ENCODE measurements around the gene MOGAT2.

The MOGAT2 gene

DNA sequence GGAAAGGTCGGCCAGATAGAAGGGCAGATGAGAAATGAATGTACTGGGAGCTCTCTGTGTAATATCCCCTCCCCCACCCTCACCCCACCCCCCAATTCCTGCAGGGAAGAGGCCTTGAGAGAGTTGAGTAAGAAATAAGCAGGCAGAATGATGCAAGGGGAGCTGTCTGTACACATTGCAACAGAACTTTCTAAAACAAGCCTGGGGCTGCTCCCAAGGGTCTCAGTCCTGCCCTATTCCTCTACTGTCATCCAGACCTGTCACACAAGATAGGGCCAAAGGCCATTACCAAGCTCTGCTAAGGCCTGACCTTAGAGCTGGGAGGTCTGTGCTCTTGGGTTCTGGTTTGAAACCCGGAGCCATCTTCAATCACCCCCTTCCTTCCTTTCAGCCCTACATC is 45.2 kb downstream of the MOGAT2 start:
- DNase-seq (ENCODE audit: low spot score): no peak
- TF ChIP-seq, protein P1, sequence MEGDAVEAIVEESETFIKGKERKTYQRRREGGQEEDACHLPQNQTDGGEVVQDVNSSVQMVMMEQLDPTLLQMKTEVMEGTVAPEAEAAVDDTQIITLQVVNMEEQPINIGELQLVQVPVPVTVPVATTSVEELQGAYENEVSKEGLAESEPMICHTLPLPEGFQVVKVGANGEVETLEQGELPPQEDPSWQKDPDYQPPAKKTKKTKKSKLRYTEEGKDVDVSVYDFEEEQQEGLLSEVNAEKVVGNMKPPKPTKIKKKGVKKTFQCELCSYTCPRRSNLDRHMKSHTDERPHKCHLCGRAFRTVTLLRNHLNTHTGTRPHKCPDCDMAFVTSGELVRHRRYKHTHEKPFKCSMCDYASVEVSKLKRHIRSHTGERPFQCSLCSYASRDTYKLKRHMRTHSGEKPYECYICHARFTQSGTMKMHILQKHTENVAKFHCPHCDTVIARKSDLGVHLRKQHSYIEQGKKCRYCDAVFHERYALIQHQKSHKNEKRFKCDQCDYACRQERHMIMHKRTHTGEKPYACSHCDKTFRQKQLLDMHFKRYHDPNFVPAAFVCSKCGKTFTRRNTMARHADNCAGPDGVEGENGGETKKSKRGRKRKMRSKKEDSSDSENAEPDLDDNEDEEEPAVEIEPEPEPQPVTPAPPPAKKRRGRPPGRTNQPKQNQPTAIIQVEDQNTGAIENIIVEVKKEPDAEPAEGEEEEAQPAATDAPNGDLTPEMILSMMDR (IDR thresholded peaks at IDR 0.05; ENCODE audit: extremely low read depth, missing control alignments): no peak

DNA sequence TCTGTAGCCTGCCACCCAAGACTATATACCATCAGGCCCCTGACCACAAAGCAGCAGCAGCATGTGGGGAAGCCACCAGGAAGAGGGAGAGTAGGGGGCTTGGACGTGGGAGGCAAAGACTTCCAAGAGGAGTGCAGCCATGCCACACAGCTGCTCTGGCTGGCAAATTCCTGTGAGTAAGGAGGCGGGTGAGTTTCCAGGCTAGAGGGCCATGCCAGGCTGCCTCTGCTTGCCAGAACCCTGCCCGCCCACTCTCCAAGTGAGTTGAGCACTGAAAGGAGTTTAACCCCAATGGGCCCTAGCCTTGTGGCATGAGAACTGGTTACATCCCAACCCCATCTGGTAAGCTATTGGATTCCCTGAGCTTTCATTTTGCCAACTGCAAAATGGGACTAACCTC is 46.2 kb downstream of the MOGAT2 start:
- DNase-seq (ENCODE audit: low spot score): no peak
- TF ChIP-seq, protein P1 (IDR thresholded peaks at IDR 0.05; ENCODE audit: extremely low read depth, missing control alignments): no peak

DNA sequence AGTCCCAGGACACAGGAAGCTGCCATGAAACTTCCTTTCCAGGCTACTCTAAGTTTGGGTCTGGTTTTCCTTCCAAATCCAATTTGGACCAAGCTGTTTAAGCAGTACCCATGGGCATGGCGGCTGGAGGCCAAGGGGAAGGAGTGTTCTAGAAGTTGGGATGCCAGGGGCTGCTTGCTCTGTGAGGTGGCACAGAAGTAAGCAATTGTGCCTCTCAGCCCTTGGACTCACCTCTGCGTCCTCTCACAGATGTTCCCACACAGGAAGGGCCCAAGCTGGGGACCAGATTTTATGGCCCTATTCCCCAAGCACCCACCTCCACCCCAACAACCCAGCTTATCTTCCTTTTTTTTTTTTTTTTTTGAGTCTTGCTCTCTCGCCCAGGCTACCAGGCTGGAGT is 47.5 kb downstream of the MOGAT2 start:
- TF ChIP-seq, protein P1 (IDR thresholded peaks at IDR 0.05; ENCODE audit: extremely low read depth, missing control alignments): no peak
- no peak for DNase-seq (ENCODE audit: low spot score)

DNA sequence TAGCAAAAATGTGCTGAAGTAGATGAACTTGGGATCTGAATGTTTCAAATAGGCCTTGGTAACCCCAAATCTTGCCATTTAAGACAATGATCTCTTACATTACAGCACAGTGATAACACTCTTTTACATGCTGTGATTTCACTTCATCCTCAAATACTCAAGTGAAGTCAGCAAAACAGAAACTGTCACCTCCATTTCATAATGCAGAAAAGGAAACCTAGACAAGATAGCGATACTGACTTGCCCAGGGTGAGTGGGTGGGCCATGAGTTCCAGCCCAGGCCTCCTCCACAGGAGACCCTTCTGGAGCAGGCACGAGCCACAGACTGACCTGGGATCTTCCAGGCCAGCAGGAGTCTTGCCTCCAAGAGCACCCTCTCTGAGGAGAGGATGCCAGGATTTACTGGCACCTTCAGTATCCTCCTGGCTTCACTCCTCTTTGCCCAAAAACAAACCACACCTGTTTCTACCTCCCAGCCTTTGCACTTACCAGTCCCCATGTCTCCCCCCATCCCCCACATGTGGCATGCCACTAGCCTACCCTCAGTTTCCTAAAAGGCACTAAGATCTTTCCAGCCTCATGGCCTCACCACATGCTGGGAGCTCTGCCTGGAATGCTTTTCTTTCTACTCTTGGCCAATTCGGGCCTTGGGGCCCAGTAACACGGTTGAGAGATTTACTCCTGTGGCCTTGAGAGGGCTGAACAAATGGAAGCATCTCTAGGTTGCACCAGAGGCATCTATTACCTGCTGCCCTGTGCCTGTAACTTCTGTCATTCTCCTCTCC is 49.0 kb downstream of the MOGAT2 start:
- peak; percentile 72 for DNase-seq (ENCODE audit: low spot score)
- TF ChIP-seq, protein P1 (IDR thresholded peaks at IDR 0.05; ENCODE audit: extremely low read depth, missing control alignments): no peak

DNA sequence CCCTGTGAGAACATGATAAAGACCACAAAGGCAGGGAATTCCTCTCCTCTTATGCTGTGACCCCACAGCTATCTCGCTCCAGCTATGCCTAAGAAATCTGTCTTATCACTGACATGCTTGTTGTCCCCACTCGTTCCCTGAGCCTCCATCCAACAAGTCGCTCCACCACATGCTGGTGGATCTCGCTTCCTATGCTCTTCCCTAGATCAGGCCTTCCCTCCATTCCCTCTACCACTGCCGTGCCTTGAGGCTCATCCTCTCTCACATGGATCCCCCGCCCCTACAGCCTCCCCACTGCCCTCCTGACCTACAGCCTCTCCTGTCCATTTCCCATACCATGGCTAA is 49.6 kb downstream of the MOGAT2 start:
- DNase-seq (ENCODE audit: low spot score): no peak
- TF ChIP-seq, protein P1 (IDR thresholded peaks at IDR 0.05; ENCODE audit: extremely low read depth, missing control alignments): no peak

DNA sequence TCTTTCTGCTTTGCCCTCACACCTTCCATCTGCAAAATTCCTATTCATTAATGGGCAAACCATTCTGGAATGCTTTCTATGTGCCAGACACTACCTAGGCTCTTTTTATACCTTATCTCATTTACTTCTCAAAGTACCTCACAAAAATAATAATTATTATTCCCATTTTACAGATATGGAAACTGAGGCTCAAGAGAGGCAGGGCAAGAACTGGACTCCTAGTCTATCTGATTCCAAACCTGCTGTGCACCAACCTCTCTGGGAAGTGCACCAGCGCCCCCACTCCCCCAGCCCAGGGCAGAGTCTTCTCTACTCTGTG is 50.1 kb downstream of the MOGAT2 start:
- TF ChIP-seq, protein P1 (IDR thresholded peaks at IDR 0.05; ENCODE audit: extremely low read depth, missing control alignments): no peak
- DNase-seq (ENCODE audit: low spot score): no peak

DNA sequence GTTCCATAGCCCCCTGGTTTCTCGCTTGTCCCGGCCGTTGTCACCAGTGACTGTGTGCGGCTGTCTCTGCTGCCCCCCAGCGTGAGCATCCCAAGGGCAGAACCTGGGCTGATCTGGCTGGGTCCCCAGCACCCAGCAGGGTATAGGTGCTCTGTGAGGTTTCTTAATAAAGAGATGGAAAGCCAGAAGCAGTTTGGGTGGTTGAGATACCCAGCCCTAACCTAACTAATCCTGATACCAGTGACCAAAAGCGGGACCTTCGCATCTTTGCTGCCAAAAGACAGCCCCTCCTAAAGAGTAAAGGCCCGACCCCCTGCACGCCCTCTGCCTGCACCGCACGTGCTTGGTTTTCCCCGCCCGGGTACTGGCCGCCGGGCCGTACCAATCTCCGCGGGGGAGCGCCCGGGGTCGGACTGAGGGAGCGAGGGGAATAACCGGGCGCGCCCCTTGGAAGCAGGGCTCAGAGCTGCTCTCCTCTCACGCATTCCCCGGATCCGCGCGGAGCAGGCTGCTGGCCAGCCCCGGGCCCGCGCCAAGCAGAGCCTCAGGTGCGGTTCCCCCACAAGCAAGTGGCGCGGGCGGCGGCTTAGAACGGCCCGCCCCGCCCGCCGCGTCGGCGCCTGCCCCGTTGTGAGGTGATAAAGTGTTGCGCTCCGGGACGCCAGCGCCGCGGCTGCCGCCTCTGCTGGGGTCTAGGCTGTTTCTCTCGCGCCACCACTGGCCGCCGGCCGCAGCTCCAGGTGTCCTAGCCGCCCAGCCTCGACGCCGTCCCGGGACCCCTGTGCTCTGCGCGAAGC is 50.7 kb downstream of the MOGAT2 start, which contains the start of gene DGAT2:
Gene DGAT2, plus strand, starts transcription at position 667 of the 797 bp plus-strand sequence. CDS start 214 bp downstream, outside the sequence.
- peak; percentile 92 for DNase-seq (ENCODE audit: low spot score)
- TF ChIP-seq, protein P1 (IDR thresholded peaks at IDR 0.05; ENCODE audit: extremely low read depth, missing control alignments): no peak
